Tibial nerve (tissue), 4 donors: ENCODE data around the gene OR4D11.
"Not testable (repeated sequence)": the region's sequence is repeated elsewhere in the genome, so short reads cannot be mapped to it uniquely, and the experiment has no call there.

ENCODE experiments used
- CTCF ChIP-seq, 5 experiments: fragments of 200-600 bp in 3 of 5; fragments of 450-650 bp in 2 of 5; sonication (generic) in 3 of 5; IDR thresholded peaks; one replicate each; pipeline ENCODE4 v1.5.1; 2016 to 2019; ENCODE audit warnings: antibody characterized with exemption in 5 of 5, mild to moderate bottlenecking in 3 of 5, moderate library complexity in 2 of 5
- EP300 ChIP-seq, 2 donors: sonication (generic); formaldehyde crosslinking; IDR thresholded peaks; one replicate each; pipeline ENCODE4 v1.6.1; 2017; ENCODE audit warnings: antibody characterized with exemption in 2 of 2, mild to moderate bottlenecking in 1 of 2
- POLR2A ChIP-seq, 2 donors: fragments of 450-650 bp; IDR thresholded peaks; one replicate each; pipeline ENCODE4 v1.6.1; 2017; ENCODE audit warnings: antibody characterized with exemption in 2 of 2, mild to moderate bottlenecking in 2 of 2, moderate library complexity in 2 of 2

GRCh38 chr11:59520139-59520538 lies 16.8 kb downstream of the OR4D11 start:
- TF ChIP-seq CTCF, POLR2A, EP300 (IDR thresholded peaks at IDR 0.05): not testable (repeated sequence)
